NCI-H2227 (cell line): ENCODE measurements around the gene DLG5.

Experiments
- DNase-seq: peaks from one replicate; lab custom pipeline; 2025; ENCODE audit not compliant: unreplicated experiment; lab: John Stamatoyannopoulos, UW

Gene DLG5

GRCh38 chr10:77896058-77896457, 30.5 kb downstream of the DLG5 start:
- no peak for DNase-seq

- no peak for DNase-seq
Measured at GRCh38 chr10:77894058-77894457, 32.5 kb downstream of the DLG5 start.

- DNase-seq, result no peak
Measured at GRCh38 chr10:77893386-77893785, 33.2 kb downstream of the DLG5 start.

- DNase-seq, result no peak
Measured at GRCh38 chr10:77892761-77893160, 33.8 kb downstream of the DLG5 start.

GRCh38 chr10:77892021-77892739, 34.4 kb downstream of the DLG5 start:
- DNase-seq, result no peak

GRCh38 chr10:77890097-77890496, 36.5 kb downstream of the DLG5 start:
- DNase-seq, result no peak

- DNase-seq, result no peak
Measured at GRCh38 chr10:77889277-77889903, 37.2 kb downstream of the DLG5 start.

GRCh38 chr10:77888356-77888703, 38.2 kb downstream of the DLG5 start:
- DNase-seq, result no peak

GRCh38 chr10:77887631-77888355, 38.8 kb downstream of the DLG5 start:
- DNase-seq, result peak; percentile 26

GRCh38 chr10:77886795-77887355, 39.7 kb downstream of the DLG5 start:
- no peak for DNase-seq

GRCh38 chr10:77884181-77884580, 42.4 kb downstream of the DLG5 start:
- no peak for DNase-seq

GRCh38 chr10:77881636-77882035, 44.9 kb downstream of the DLG5 start:
- DNase-seq, result no peak

- no peak for DNase-seq
Measured at GRCh38 chr10:77881222-77881621, 45.3 kb downstream of the DLG5 start.

GRCh38 chr10:77879710-77880109, 46.8 kb downstream of the DLG5 start:
- no peak for DNase-seq

- DNase-seq, result no peak
Measured at GRCh38 chr10:77879065-77879464, 47.5 kb downstream of the DLG5 start.

- no peak for DNase-seq
Measured at GRCh38 chr10:77877441-77878344, 48.9 kb downstream of the DLG5 start.

- no peak for DNase-seq
Measured at GRCh38 chr10:77875730-77876129, 50.8 kb downstream of the DLG5 start.

- no peak for DNase-seq
Measured at GRCh38 chr10:77874872-77875271, 51.7 kb downstream of the DLG5 start.

GRCh38 chr10:77873536-77874380, 52.8 kb downstream of the DLG5 start:
- DNase-seq, result no peak

- DNase-seq, result no peak
Measured at GRCh38 chr10:77872947-77873535, 53.5 kb downstream of the DLG5 start.
